Lung (tissue), 12 donors: Measurements from ENCODE around the gene RSPH6A. TPM values are rescaled to one million over a fixed set of nuclear protein-coding genes. Genes with fewer than 3 reads are reported as not detected.

ENCODE experiments used
- ATAC-seq: fragments of 200-7000 bp; cut with Tn5 transposase; one replicate; pipeline ENCODE4 v1.9.1; 2020; ENCODE audit warnings: moderate number of reproducible peaks; ENCODE audit not compliant: insufficient read depth, low FRiP score
- DNase-seq, 3 donors: peaks; one replicate each; pipeline ENCODE4 v3.0.0-alpha.2; 2013 to 2017
- H3K27ac ChIP-seq, 2 donors: one replicate each; pipeline ENCODE4 v1.5.1; 2013; ENCODE audit warnings: mild to moderate bottlenecking in 2 of 2, moderate library complexity in 2 of 2, control low read depth in 1 of 2, inconsistent platforms in 1 of 2, low read depth in 1 of 2, low read length in 1 of 2
- H3K27me3 ChIP-seq, 3 donors: one replicate each; pipeline ENCODE4 v1.5.1; 2013; ENCODE audit warnings: low read length in 2 of 3; ENCODE audit not compliant: control insufficient read depth in 3 of 3, insufficient read depth in 3 of 3
- H3K36me3 ChIP-seq, 4 donors: one replicate each; pipeline ENCODE4 v1.5.1; 2013; ENCODE audit warnings: low read length in 4 of 4, mild to moderate bottlenecking in 1 of 4, moderate library complexity in 1 of 4; ENCODE audit not compliant: control insufficient read depth in 4 of 4, insufficient read depth in 4 of 4
- H3K4me1 ChIP-seq, 5 donors: one replicate each; pipeline ENCODE4 v1.5.1; 2013; ENCODE audit warnings: low read length in 5 of 5, mild to moderate bottlenecking in 2 of 5, moderate library complexity in 1 of 5; ENCODE audit not compliant: control insufficient read depth in 5 of 5, insufficient read depth in 5 of 5
- H3K4me3 ChIP-seq: one replicate; pipeline ENCODE4 v1.5.1; 2013; ENCODE audit warnings: mild to moderate bottlenecking, control low read depth, moderate library complexity
- H3K9ac ChIP-seq, 2 donors: one replicate each; pipeline ENCODE4 v1.5.1; 2013; ENCODE audit warnings: low read length in 2 of 2, control low read depth in 1 of 2; ENCODE audit not compliant: insufficient read depth in 1 of 2
- H3K9me3 ChIP-seq, 4 donors: one replicate each; pipeline ENCODE4 v1.5.1; 2013; ENCODE audit warnings: low read length in 3 of 4, mild to moderate bottlenecking in 1 of 4, moderate library complexity in 1 of 4; ENCODE audit not compliant: control insufficient read depth in 4 of 4, insufficient read depth in 3 of 4
- WGBS, 2 donors: extraction: QIAGEN DNeasy Blood & Tissue Kit; methylation state at CpG; one replicate each; pipeline ENCODE4 v1.1.7; 2013; 5-methylcytosine and 5-hydroxymethylcytosine counted together
- polyA plus RNA-seq, 2 donors: library from polyadenylated mRNA; stranded (reverse); fragments of 200-250 nt; gene quantifications; one replicate each; pipeline ENCODE4 v1.2.1, GENCODE V29; 2013
- total RNA-seq, 2 donors: library from RNA; depleted of rRNA in 1 of 2; stranded (reverse); fragments of >200 nt in 1 of 2; gene quantifications; one replicate each; pipeline ENCODE4 v1.2.1, GENCODE V29; 2014 to 2021
- TF ChIP-seq, protein P1 (sequence below): IDR thresholded peaks from 2 replicates; pipeline ENCODE4 v1.5.1; 2012; ENCODE audit warnings: mild to moderate bottlenecking; ENCODE audit errors: control extremely low read depth, extremely low read depth
- donor health status: control.
- donor health status: control.
- donor health status: Bipolar disorder and iron deficiency.
- donor health status: healthy.
- donor health status: DM: yes; HTN: yes; CAD: no.

RSPH6A gene
- total and polyA plus RNA-seq, 4 donors, result 0.06 to 0.34 TPM; not detected in 2

DNA sequence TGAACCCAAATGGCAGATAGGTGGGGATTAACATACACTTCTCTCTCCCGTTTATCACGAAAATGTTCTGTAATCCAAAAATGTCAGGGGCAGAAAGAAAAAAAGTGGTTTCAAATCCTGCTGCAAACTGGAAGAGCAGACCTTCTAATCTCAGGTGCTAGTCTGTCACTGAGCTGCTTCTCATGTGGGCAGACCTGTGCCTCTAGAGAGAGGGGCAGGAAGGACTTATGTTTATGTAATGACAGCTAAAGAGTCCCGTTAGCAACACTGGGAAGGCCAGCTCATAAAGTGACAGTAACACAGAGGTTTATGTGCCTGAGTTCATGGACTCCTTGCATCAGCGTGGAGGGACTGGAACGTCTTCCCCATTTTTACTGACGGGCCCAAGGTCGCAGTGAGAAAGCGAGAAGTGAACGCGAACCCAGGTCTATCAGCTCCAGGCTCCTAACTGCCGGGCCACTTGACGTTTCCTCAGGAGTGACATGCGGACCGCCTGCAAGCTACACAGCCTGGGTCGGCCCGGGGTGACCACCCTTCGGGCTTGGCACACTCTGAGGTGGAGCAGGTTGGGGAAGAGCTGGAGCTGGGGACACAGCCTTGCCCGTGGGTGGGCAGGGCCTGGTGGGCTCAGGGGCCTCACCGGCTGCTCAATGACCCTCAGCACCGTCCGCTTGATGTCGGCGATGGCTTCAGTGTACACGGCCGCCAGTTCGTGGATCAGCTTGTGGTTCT is 9.6 kb upstream of the RSPH6A start:
- Histone ChIP-seq H3K27ac (no peak overlapping the region), H3K4me3 (no peak overlapping the region), H3K27me3 (no peaks in the 10 kb centered on the region), H3K9me3 (no peaks in the 10 kb centered on the region), H3K9ac (no peak overlapping the region), H3K36me3 (peaks cover 26 to 87% (median 35%) of the 10 kb centered on the region in 4 donors), H3K4me1 (no peaks in the 10 kb centered on the region)
- 88 to 90% methylated on average over 26 of the region's 26 CpGs for WGBS, 2 donors
- ATAC-seq (no peak), DNase-seq (no peak)
- TF ChIP-seq, protein P1, sequence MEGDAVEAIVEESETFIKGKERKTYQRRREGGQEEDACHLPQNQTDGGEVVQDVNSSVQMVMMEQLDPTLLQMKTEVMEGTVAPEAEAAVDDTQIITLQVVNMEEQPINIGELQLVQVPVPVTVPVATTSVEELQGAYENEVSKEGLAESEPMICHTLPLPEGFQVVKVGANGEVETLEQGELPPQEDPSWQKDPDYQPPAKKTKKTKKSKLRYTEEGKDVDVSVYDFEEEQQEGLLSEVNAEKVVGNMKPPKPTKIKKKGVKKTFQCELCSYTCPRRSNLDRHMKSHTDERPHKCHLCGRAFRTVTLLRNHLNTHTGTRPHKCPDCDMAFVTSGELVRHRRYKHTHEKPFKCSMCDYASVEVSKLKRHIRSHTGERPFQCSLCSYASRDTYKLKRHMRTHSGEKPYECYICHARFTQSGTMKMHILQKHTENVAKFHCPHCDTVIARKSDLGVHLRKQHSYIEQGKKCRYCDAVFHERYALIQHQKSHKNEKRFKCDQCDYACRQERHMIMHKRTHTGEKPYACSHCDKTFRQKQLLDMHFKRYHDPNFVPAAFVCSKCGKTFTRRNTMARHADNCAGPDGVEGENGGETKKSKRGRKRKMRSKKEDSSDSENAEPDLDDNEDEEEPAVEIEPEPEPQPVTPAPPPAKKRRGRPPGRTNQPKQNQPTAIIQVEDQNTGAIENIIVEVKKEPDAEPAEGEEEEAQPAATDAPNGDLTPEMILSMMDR, result no peak

DNA sequence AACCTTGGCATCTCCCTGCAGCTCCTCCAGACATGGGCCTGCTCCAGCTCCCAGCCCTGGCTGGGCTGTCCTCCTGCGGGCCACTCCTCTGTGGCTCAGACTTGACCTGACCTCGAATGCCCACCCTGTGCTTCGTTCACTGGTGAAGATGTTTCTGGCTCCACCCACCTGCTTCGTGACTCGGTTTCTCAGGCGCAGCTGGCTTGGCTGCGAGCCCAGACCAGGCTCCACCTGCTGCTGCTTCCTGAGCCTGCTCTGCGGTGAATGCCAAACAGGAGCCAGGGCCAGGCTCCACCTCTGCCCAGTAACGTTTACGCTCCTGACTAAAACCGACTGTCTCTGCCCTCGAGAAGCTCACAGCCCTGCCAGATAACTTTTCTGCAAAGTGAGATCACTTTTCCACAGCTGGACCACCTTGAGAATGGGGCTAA is 8.9 kb upstream of the RSPH6A start:
- DNase-seq, result no peak
- no peaks in the 10 kb centered on the region for H3K4me1 ChIP-seq
- TF ChIP-seq, protein P1, result no peak
- H3K27ac ChIP-seq, result no peak overlapping the region
- no peak overlapping the region for H3K9ac ChIP-seq
- no peak for ATAC-seq
- H3K4me3 ChIP-seq, result no peak overlapping the region
- 61 to 81% methylated on average over 12 of the region's 12 CpGs for WGBS, 2 donors
- no peaks in the 10 kb centered on the region for H3K9me3 ChIP-seq
- peaks cover 22 to 89% (median 32%) of the 10 kb centered on the region in 4 donors for H3K36me3 ChIP-seq
- H3K27me3 ChIP-seq, result no peaks in the 10 kb centered on the region

DNA sequence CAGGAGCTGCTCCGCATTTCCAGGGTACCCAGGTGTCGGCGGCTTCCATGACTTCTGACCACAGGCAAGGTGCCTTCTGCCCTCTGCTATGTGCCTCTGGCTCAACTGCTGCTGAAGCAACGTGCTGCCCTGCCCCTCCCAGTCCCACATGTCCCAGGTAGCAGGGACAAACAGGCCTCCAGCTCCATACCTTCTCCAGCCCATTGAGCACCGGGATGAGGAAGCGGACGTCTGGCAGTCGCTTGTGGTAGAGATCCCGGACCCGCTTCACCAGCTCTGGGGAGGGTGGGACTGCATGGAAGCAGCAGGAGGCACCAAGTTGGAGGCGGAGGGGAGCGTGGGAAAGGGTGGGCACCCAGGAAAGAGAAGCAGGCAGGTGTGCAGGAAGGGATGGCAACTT is 8.1 kb upstream of the RSPH6A start:
- H3K27me3 ChIP-seq, result no peaks in the 10 kb centered on the region
- H3K4me1 ChIP-seq, result no peaks in the 10 kb centered on the region
- ATAC-seq (no peak), DNase-seq (no peak)
- no peaks in the 10 kb centered on the region for H3K9me3 ChIP-seq
- H3K36me3 ChIP-seq, result peaks cover 18 to 84% (median 27%) of the 10 kb centered on the region in 4 donors
- H3K27ac ChIP-seq, result no peak overlapping the region
- TF ChIP-seq, protein P1, result no peak
- H3K4me3 ChIP-seq, result no peak overlapping the region
- 97% methylated on average over 12 of the region's 12 CpGs for WGBS, 2 donors
- H3K9ac ChIP-seq, result no peak overlapping the region
